H1 (cell line): Measurements from ENCODE around the gene RMDN3. TPM values are rescaled to one million over a fixed set of nuclear protein-coding genes. Genes with fewer than 3 reads are reported as not detected.

Source experiments
- CTCF ChIA-PET: fragments of 300-600 bp; sonication (Branson Sonifier 250); formaldehyde crosslinking; loops from one replicate; lab custom pipeline; 2021; ENCODE audit not compliant: partially characterized antibody; lab: Charles Lee
- POLR2A ChIA-PET: fragments of 300-600 bp; sonication (Branson Sonifier 250); formaldehyde crosslinking; loops from one replicate; lab custom pipeline; 2021; ENCODE audit warnings: inconsistent platforms; ENCODE audit not compliant: partially characterized antibody; lab: Charles Lee
- DNase-seq, 2 experiments: peaks; one replicate each; pipeline versions ENCODE4 v3.0.0 to v3.0.0-alpha.2; 2010 to 2022; ENCODE audit warnings: low spot score in 2 of 2, low read depth in 1 of 2, mixed read lengths in 1 of 2
- FAIRE-seq: peaks from 2 replicates; lab custom pipeline; 2011; peaks lifted over from hg19 to GRCh38; lab: Jason Lieb, UNC
- H2AFZ ChIP-seq: 2 replicates; pipeline ENCODE4 v1.8.1; 2012; ENCODE audit warnings: low read length, inconsistent platforms
- H2AK5ac ChIP-seq: 2 replicates; pipeline ENCODE4 v1.6.1; 2013; ENCODE audit warnings: low read depth, low read length
- H2BK120ac ChIP-seq: replicated peaks from 2 replicates; pipeline ENCODE3; 2013; ENCODE audit warnings: low read depth, low read length, inconsistent platforms
- H2BK12ac ChIP-seq: 2 replicates; pipeline ENCODE4 v1.6.1; 2013; ENCODE audit warnings: low read depth, low read length
- H2BK15ac ChIP-seq: 2 replicates; pipeline ENCODE4 v1.6.1; 2013; ENCODE audit warnings: low read length
- H2BK20ac ChIP-seq: 2 replicates; pipeline ENCODE4 v1.6.1; 2013; ENCODE audit warnings: low read length
- H2BK5ac ChIP-seq: 2 replicates; pipeline ENCODE4 v1.6.1; 2013; ENCODE audit warnings: low read depth, low read length
- H3K14ac ChIP-seq: 2 replicates; pipeline ENCODE4 v1.6.1; 2013; ENCODE audit warnings: inconsistent platforms; ENCODE audit not compliant: insufficient read length
- H3K18ac ChIP-seq: 2 replicates; pipeline ENCODE4 v1.6.1; 2013; ENCODE audit warnings: low read length; ENCODE audit errors: extremely low read depth
- H3K23ac ChIP-seq: 2 replicates; pipeline ENCODE4 v1.6.1; 2013; ENCODE audit warnings: inconsistent platforms; ENCODE audit not compliant: insufficient read length
- H3K23me2 ChIP-seq: 2 replicates; pipeline ENCODE4 v1.6.1; 2013; ENCODE audit warnings: low read depth, low read length
- H3K27ac ChIP-seq: 2 replicates; pipeline ENCODE4 v1.6.1; 2011; ENCODE audit warnings: low read depth, low read length, inconsistent platforms
- H3K27me3 ChIP-seq, 4 experiments: replicated peaks in 1 of 4; 1 replicate in 1 of 4; 2 replicates in 3 of 4; pipeline versions ENCODE4 v1.6.1 to v1.8.1; 2011 to 2013; ENCODE audit warnings: low read length in 3 of 4, mild to moderate bottlenecking in 3 of 4, inconsistent platforms in 2 of 4, mixed read lengths in 2 of 4, moderate library complexity in 1 of 4; ENCODE audit not compliant: control insufficient read depth in 3 of 4, insufficient read depth in 3 of 4; ENCODE audit errors: extremely low read depth in 1 of 4
- H3K36me3 ChIP-seq, 4 experiments: 2 replicates each; pipeline versions ENCODE4 v1.6.1 to v1.8.1; 2011 to 2013; ENCODE audit warnings: mild to moderate bottlenecking in 4 of 4, low read length in 3 of 4, moderate library complexity in 2 of 4, control low read depth in 1 of 4, inconsistent platforms in 1 of 4; ENCODE audit not compliant: insufficient read depth in 4 of 4, control insufficient read depth in 2 of 4
- H3K4ac ChIP-seq: replicated peaks from 2 replicates; pipeline ENCODE3; 2013; ENCODE audit warnings: low read length, low read depth, mixed read lengths, inconsistent platforms; ENCODE audit not compliant: insufficient read length
- H3K4me1 ChIP-seq, 4 experiments: replicated peaks in 1 of 4; 1 replicate in 1 of 4; 2 replicates in 3 of 4; pipeline versions ENCODE4 v1.6.1 to v1.8.1; 2011 to 2013; ENCODE audit warnings: low read length in 3 of 4, inconsistent platforms in 2 of 4, mixed read lengths in 1 of 4; ENCODE audit not compliant: insufficient read depth in 4 of 4, control insufficient read depth in 3 of 4
- H3K4me2 ChIP-seq, 2 experiments: 2 replicates each; pipeline versions ENCODE4 v1.6.1 to v1.8.1; 2011 to 2013; ENCODE audit warnings: low read depth in 2 of 2, low read length in 2 of 2, control low read depth in 1 of 2, inconsistent platforms in 1 of 2, mild to moderate bottlenecking in 1 of 2; ENCODE audit not compliant: insufficient read depth in 1 of 2
- H3K4me3 ChIP-seq, 4 experiments: fragments of 200-600, 300-600 bp in 1 of 4; sonication (generic), shearing (Covaris generic), sonication (Bioruptor Twin) in 1 of 4; 2 replicates each; pipeline versions ENCODE4 v1.5.1 to v1.8.1; 2011 to 2016; ENCODE audit warnings: low read length in 4 of 4, low read depth in 3 of 4, control low read depth in 2 of 4, inconsistent platforms in 2 of 4, mild to moderate bottlenecking in 2 of 4, mixed read lengths in 1 of 4, moderate library complexity in 1 of 4; ENCODE audit not compliant: insufficient read depth in 2 of 4; ENCODE audit errors: extremely low read depth in 1 of 4
- H3K56ac ChIP-seq: replicated peaks from 2 replicates; pipeline ENCODE3; 2013; ENCODE audit warnings: low read depth, mild to moderate bottlenecking, mixed read lengths, low read length, inconsistent platforms; ENCODE audit not compliant: insufficient read length
- H3K79me1 ChIP-seq: 2 replicates; pipeline ENCODE4 v1.6.1; 2013; ENCODE audit warnings: low read depth, low read length, control low read depth
- H3K79me2 ChIP-seq, 2 experiments: 2 replicates each; pipeline versions ENCODE4 v1.6.1 to v1.8.1; 2012 to 2013; ENCODE audit warnings: low read length in 2 of 2, mild to moderate bottlenecking in 2 of 2, inconsistent platforms in 1 of 2; ENCODE audit not compliant: insufficient read depth in 2 of 2, control insufficient read depth in 1 of 2
- H3K9ac ChIP-seq, 4 experiments: replicated peaks in 1 of 4; 1 replicate in 1 of 4; 2 replicates in 3 of 4; pipeline versions ENCODE4 v1.6.1 to v1.8.1; 2011 to 2013; ENCODE audit warnings: low read depth in 3 of 4, low read length in 3 of 4, control low read depth in 2 of 4, mild to moderate bottlenecking in 2 of 4, moderate library complexity in 2 of 4, inconsistent platforms in 1 of 4; ENCODE audit errors: extremely low read depth in 1 of 4
- H3K9me3 ChIP-seq, 2 experiments: 2 replicates each; pipeline versions ENCODE4 v1.6.1 to v1.8.1; 2012 to 2013; ENCODE audit warnings: mild to moderate bottlenecking in 2 of 2, moderate library complexity in 2 of 2, control low read depth in 1 of 2, inconsistent platforms in 1 of 2, low read depth in 1 of 2, low read length in 1 of 2, mixed read lengths in 1 of 2; ENCODE audit not compliant: insufficient read depth in 2 of 2
- H4K20me1 ChIP-seq, 2 experiments: replicated peaks in 1 of 2; 2 replicates each; pipeline versions ENCODE3 to v1.8.1; 2011 to 2013; ENCODE audit warnings: inconsistent platforms in 2 of 2, low read length in 2 of 2, mild to moderate bottlenecking in 1 of 2; ENCODE audit not compliant: insufficient read depth in 2 of 2, control insufficient read depth in 1 of 2
- H4K5ac ChIP-seq: 2 replicates; pipeline ENCODE4 v1.6.1; 2013; ENCODE audit warnings: low read length, low read depth, mixed read lengths, inconsistent platforms; ENCODE audit not compliant: insufficient read length
- H4K8ac ChIP-seq: 2 replicates; pipeline ENCODE4 v1.8.0; 2013; ENCODE audit warnings: mild to moderate bottlenecking, moderate library complexity, low read length, inconsistent platforms; ENCODE audit not compliant: insufficient read depth; ENCODE audit errors: extremely low read depth
- H4K91ac ChIP-seq: replicated peaks from 2 replicates; pipeline ENCODE3; 2013; ENCODE audit warnings: low read length, mixed read lengths, inconsistent platforms; ENCODE audit not compliant: insufficient read length
- CTBP2 ChIP-seq: IDR thresholded peaks from 2 replicates; pipeline ENCODE4 v1.7.0; 2011; ENCODE audit warnings: borderline replicate concordance, mild to moderate bottlenecking, moderate library complexity, mixed read lengths, low read length; ENCODE audit not compliant: insufficient read depth, insufficient read length
- MAFK ChIP-seq: IDR thresholded peaks from 2 replicates; pipeline ENCODE4 v1.6.1; 2012; ENCODE audit warnings: low read depth, mild to moderate bottlenecking, improper control_type of control experiment, low read length
- RBBP5 ChIP-seq: IDR thresholded peaks from 2 replicates; pipeline ENCODE4 v1.7.1; 2012; ENCODE audit warnings: low read depth, mild to moderate bottlenecking, inconsistent platforms, low read length, moderate library complexity, borderline replicate concordance
- SAP30 ChIP-seq: fragments of 300-600 bp; sonication (generic); IDR thresholded peaks from 2 replicates; pipeline ENCODE4 v1.7.1; 2012; ENCODE audit warnings: low read length, moderate library complexity, mild to moderate bottlenecking, inconsistent platforms; ENCODE audit not compliant: insufficient read depth, insufficient replicate concordance
- SP4 ChIP-seq: IDR thresholded peaks from 2 replicates; pipeline ENCODE4 v1.6.1; 2012; ENCODE audit warnings: low read length, inconsistent platforms
- WGBS, 2 experiments: shearing (Covaris generic) in 1 of 2; methylation state at CpG; one replicate each; pipeline versions ENCODE4 v1.1.6 to v1.1.7; 2013 to 2015; ENCODE audit warnings: low lambda C conversion rate in 2 of 2, mixed read lengths in 2 of 2, inconsistent platforms in 1 of 2, low coverage in 1 of 2, missing lambda C conversion rate in 1 of 2; ENCODE audit not compliant: insufficient replicate concordance in 2 of 2, insufficient coverage in 1 of 2, insufficient read length in 1 of 2; ENCODE audit errors: extremely low coverage in 1 of 2, missing lambda C conversion rate in 1 of 2; 5-methylcytosine and 5-hydroxymethylcytosine counted together
- polyA plus RNA-seq, 7 experiments: library from polyadenylated mRNA; depleted of rRNA in 3 of 7; stranded (reverse) in 5 of 7; unstranded in 2 of 7; fragments of >200 nt in 5 of 7; fragments of 200-250 nt in 2 of 7; gene quantifications; 1 replicate in 5 of 7; 2 replicates in 1 of 7; 4 replicates in 1 of 7; pipeline versions ENCODE4 v1.2.1 to v1.2.3, GENCODE V29; 2011 to 2013; ENCODE audit warnings: missing spikeins in 2 of 7, mixed read lengths in 2 of 7
- total RNA-seq: library from RNA; stranded (reverse); fragmentation: NEBNext Ultra II Directional; extraction: Animal tissue kit (Norgen Biotek cat#: 25700); gene quantifications from 2 replicates; pipeline ENCODE4 v1.2.1, GENCODE V29; 2021

RMDN3 gene
- total and polyA plus RNA-seq, 2 of the 8 experiments (the other 6 are each of a cell fraction or from before 2014, with no cell fraction given): 10.8 to 24.1 TPM

DNA sequence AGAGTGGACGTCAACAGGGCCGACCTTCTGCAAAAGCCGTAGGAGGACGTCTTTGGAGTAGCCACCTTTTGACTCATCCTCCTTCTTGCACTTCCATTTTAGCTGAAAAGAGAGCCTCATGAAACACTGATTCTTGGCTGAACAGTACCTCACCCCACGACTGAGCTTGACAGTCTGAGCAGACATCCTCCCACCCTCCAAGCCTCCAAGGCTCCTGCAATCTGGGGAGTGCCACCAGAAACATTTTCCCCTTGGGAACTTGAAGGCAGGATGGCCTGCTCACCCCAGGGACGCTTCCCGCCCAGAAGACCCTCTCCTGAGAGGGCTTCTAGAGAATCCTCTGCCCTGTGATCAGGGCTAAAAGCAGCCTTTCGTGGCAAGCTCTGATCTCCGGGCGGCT, 20.0 kb upstream of the RMDN3 start:
- Histone ChIP-seq H2BK15ac (no peak overlapping the region), H3K14ac (no peak overlapping the region), H3K4me1 (no peaks in the 10 kb centered on the region), H3K79me2 (no peaks in the 10 kb centered on the region), H2AK5ac (no peak overlapping the region), H3K23me2 (no peaks in the 10 kb centered on the region), H3K9ac (no peak overlapping the region), H4K5ac (no peak overlapping the region), H3K27ac (no peak overlapping the region), H4K91ac (no peak overlapping the region), H3K79me1 (no peaks in the 10 kb centered on the region; the same call in 1 of the 2 replicates), H4K20me1 (peaks cover 0 to 3% of the 10 kb centered on the region in 2 experiments), H3K18ac (no peak overlapping the region), H2BK20ac (no peak overlapping the region), H3K27me3 (no peaks in the 10 kb centered on the region), H3K23ac (no peak overlapping the region), H2BK12ac (no peak overlapping the region), H3K56ac (no peak overlapping the region), H3K36me3 (peaks cover 0 to 20% (median 6%) of the 10 kb centered on the region in 4 experiments; a peak in 4 of 8 replicates), H3K4me3 (no peak overlapping the region), H2BK120ac (no peak overlapping the region), H3K4me2 (no peak overlapping the region), H2BK5ac (no peak overlapping the region), H3K4ac (no peak overlapping the region), H4K8ac (no peak overlapping the region), H2AFZ (no peak overlapping the region), H3K9me3 (no peaks in the 10 kb centered on the region)
- FAIRE-seq (no peak), DNase-seq (no peak)
- CTCF ChIA-PET: interaction anchor here (1.0 to 15.3 kb wide), 3 partner anchors 7 to 25 kb away, joined by 3 to 184 read pairs (median 4); no protein-coding TSS in a partner anchor
- POLR2A ChIA-PET: interaction anchor here (0.6 to 1.1 kb wide), 3 partner anchors 31 to 438 kb away, joined by 3 read pairs; no protein-coding TSS in a partner anchor
- no peak for TF ChIP-seq SP4
- TF ChIP-seq MAFK: no peak
- no peak for TF ChIP-seq SAP30
- TF ChIP-seq CTBP2: no peak
- TF ChIP-seq RBBP5: no peak
- WGBS, 2 experiments: 92% methylated on average over 10 of the region's 10 CpGs; no CpG with 5 or more reads in 1 of the 2 experiments
